Measurements from ENCODE around the gene IFT57.

Gene IFT57

GRCh38 chr3:108189440-108189839 lies 32.8 kb downstream of the IFT57 start:
- TF ChIP-seq GATA3 (IDR thresholded peaks at IDR 0.05; ENCODE audit: low read depth, low read length) (no peak), GATA2 (IDR thresholded peaks at IDR 0.05; ENCODE audit: low read depth, low read length) (no peak)

- TF ChIP-seq GATA3 (IDR thresholded peaks at IDR 0.05; ENCODE audit: low read depth, low read length) (no peak), GATA2 (IDR thresholded peaks at IDR 0.05; ENCODE audit: low read depth, low read length) (no peak)
Observed at GRCh38 chr3:108185536-108185935, 36.7 kb downstream of the IFT57 start.

- TF ChIP-seq GATA2 (IDR thresholded peaks at IDR 0.05; ENCODE audit: low read depth, low read length) (no peak), GATA3 (IDR thresholded peaks at IDR 0.05; ENCODE audit: low read depth, low read length) (no peak)
Observed at GRCh38 chr3:108184824-108185223, 37.4 kb downstream of the IFT57 start.

GRCh38 chr3:108183971-108184370 lies 38.3 kb downstream of the IFT57 start:
- TF ChIP-seq GATA3 (IDR thresholded peaks at IDR 0.05; ENCODE audit: low read depth, low read length) = no peak
- TF ChIP-seq GATA2 (IDR thresholded peaks at IDR 0.05; ENCODE audit: low read depth, low read length) = no peak

GRCh38 chr3:108183181-108183580 lies 39.0 kb downstream of the IFT57 start:
- TF ChIP-seq GATA3 (IDR thresholded peaks at IDR 0.05; ENCODE audit: low read depth, low read length) (no peak), GATA2 (IDR thresholded peaks at IDR 0.05; ENCODE audit: low read depth, low read length) (no peak)

GRCh38 chr3:108182339-108182738 lies 39.9 kb downstream of the IFT57 start:
- TF ChIP-seq GATA2 (IDR thresholded peaks at IDR 0.05; ENCODE audit: low read depth, low read length) (no peak), GATA3 (IDR thresholded peaks at IDR 0.05; ENCODE audit: low read depth, low read length) (no peak)

GRCh38 chr3:108181172-108181571 lies 41.1 kb downstream of the IFT57 start:
- TF ChIP-seq GATA3 (IDR thresholded peaks at IDR 0.05; ENCODE audit: low read depth, low read length) = no peak
- TF ChIP-seq GATA2 (IDR thresholded peaks at IDR 0.05; ENCODE audit: low read depth, low read length) = no peak

- no peak for TF ChIP-seq GATA2 (IDR thresholded peaks at IDR 0.05; ENCODE audit: low read depth, low read length)
- TF ChIP-seq GATA3 (IDR thresholded peaks at IDR 0.05; ENCODE audit: low read depth, low read length) = no peak
Observed at GRCh38 chr3:108180194-108180593, 42.0 kb downstream of the IFT57 start.

- TF ChIP-seq GATA3 (IDR thresholded peaks at IDR 0.05; ENCODE audit: low read depth, low read length) (no peak), GATA2 (IDR thresholded peaks at IDR 0.05; ENCODE audit: low read depth, low read length) (no peak)
Observed at GRCh38 chr3:108178676-108179075, 43.5 kb downstream of the IFT57 start.

- TF ChIP-seq GATA3 (IDR thresholded peaks at IDR 0.05; ENCODE audit: low read depth, low read length) = no peak
- no peak for TF ChIP-seq GATA2 (IDR thresholded peaks at IDR 0.05; ENCODE audit: low read depth, low read length)
Observed at GRCh38 chr3:108177536-108177935, 44.7 kb downstream of the IFT57 start.

- no peak for TF ChIP-seq GATA2 (IDR thresholded peaks at IDR 0.05; ENCODE audit: low read depth, low read length)
- no peak for TF ChIP-seq GATA3 (IDR thresholded peaks at IDR 0.05; ENCODE audit: low read depth, low read length)
Observed at GRCh38 chr3:108175352-108175751, 46.9 kb downstream of the IFT57 start.

GRCh38 chr3:108171106-108171505 lies 51.1 kb downstream of the IFT57 start:
- TF ChIP-seq GATA3 (IDR thresholded peaks at IDR 0.05; ENCODE audit: low read depth, low read length) (no peak), GATA2 (IDR thresholded peaks at IDR 0.05; ENCODE audit: low read depth, low read length) (no peak)

- no peak for TF ChIP-seq GATA2 (IDR thresholded peaks at IDR 0.05; ENCODE audit: low read depth, low read length)
Observed at GRCh38 chr3:108164391-108164790, 57.8 kb downstream of the IFT57 start.

- no peak for TF ChIP-seq GATA3 (IDR thresholded peaks at IDR 0.05; ENCODE audit: low read depth, low read length)
- TF ChIP-seq GATA2 (IDR thresholded peaks at IDR 0.05; ENCODE audit: low read depth, low read length) = no peak
Observed at GRCh38 chr3:108159865-108160264, 62.4 kb downstream of the IFT57 start.

- no peak for TF ChIP-seq GATA3 (IDR thresholded peaks at IDR 0.05; ENCODE audit: low read depth, low read length)
- no peak for TF ChIP-seq GATA2 (IDR thresholded peaks at IDR 0.05; ENCODE audit: low read depth, low read length)
Observed at GRCh38 chr3:108159105-108159504, 63.1 kb downstream of the IFT57 start.

- TF ChIP-seq GATA2 (IDR thresholded peaks at IDR 0.05; ENCODE audit: low read depth, low read length) (no peak), GATA3 (IDR thresholded peaks at IDR 0.05; ENCODE audit: low read depth, low read length) (no peak)
Observed at GRCh38 chr3:108158251-108158650, 64.0 kb downstream of the IFT57 start.
